ENCODE results near the gene SHC4. TPM values are rescaled to one million over a fixed set of nuclear protein-coding genes. Genes with fewer than 3 reads are reported as not detected.

SHC4 gene
- total and polyA plus RNA-seq, 2 of the 13 experiments (the other 11 are each of a cell fraction or from before 2014, with no cell fraction given) = 0.04 TPM; not detected in 1

- TF ChIP-seq THRA (CRISPR knock-in tag; IDR thresholded peaks at IDR 0.05; ENCODE audit: borderline replicate concordance) (no peak), ZBTB39 (CRISPR knock-in tag; IDR thresholded peaks at IDR 0.05) (no peak), ATAD3A (CRISPR knock-in tag; IDR thresholded peaks at IDR 0.05) (no peak), EHMT2 (IDR thresholded peaks at IDR 0.05; ENCODE audit: borderline replicate concordance, low read depth, low read length) (no peak), PCBP1 (IDR thresholded peaks at IDR 0.05; ENCODE audit: borderline replicate concordance, low read depth, low read length) (no peak), LCORL (IDR thresholded peaks at IDR 0.05) (no peak), LCORL (CRISPR knock-in tag; IDR thresholded peaks at IDR 0.05) (0 out of 2 replicates have a peak, but pooled peaks have one; percentile 30), ZNF207 (IDR thresholded peaks at IDR 0.05; ENCODE audit: borderline replicate concordance) (no peak), SRSF1 (optimal IDR thresholded peaks at IDR 0.05; ENCODE audit: low read depth, low read length) (no peak), ZNF205 (CRISPR knock-in tag; IDR thresholded peaks at IDR 0.05) (no peak), NAIF1 (CRISPR knock-in tag; IDR thresholded peaks at IDR 0.05; ENCODE audit: borderline replicate concordance) (peak; percentile 70; the same call in 1 of the 2 replicates), TCF7 (IDR thresholded peaks at IDR 0.05; ENCODE audit: low read depth) (no peak), ZBTB7A (CRISPR knock-in tag; IDR thresholded peaks at IDR 0.05) (no peak), NFE2 (CRISPR knock-in tag; IDR thresholded peaks at IDR 0.05) (no peak), RARG (CRISPR knock-in tag; IDR thresholded peaks at IDR 0.05; ENCODE audit: low read depth) (no peak), ZNF10 (CRISPR knock-in tag; IDR thresholded peaks at IDR 0.05; ENCODE audit: borderline replicate concordance, low read depth) (no peak), ZNF318 (CRISPR knock-in tag; IDR thresholded peaks at IDR 0.05) (no peak), ZFAT (CRISPR knock-in tag; conservative IDR thresholded peaks at IDR 0.05) (no peak)
These were observed 153.1 kb downstream of the SHC4 start, which contains the start of gene CEP152 (continued) for GRCh38 chr15:48810414-48811324.
